ENCODE data around the gene WDR19. TPM values are rescaled to one million over a fixed set of nuclear protein-coding genes. Genes with fewer than 3 reads are reported as not detected.

The WDR19 gene
- total RNA-seq, 1 experiment from 2014 or later: 7.1 TPM

DNA sequence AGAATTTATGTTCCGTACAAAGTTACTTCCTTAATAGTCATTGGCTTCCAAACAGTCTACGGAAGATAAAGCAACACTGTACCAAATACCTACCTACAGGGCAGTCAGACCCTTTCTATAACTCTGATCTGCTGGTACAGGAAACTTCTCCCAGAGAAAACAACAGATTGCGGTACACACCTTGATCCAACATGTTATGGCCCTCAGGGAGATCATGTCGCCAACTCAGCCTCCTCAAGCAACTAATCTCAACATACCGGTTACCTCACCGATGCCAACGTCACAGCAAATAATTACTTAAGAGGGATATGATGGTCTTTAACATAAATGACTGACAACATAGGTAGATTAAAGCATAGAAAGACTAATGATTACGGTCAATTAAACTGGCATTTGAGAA is 113.5 kb downstream of the WDR19 start:
- Histone ChIP-seq H3K27me3 (ENCODE audit: control insufficient read depth, insufficient read depth, low read length) (no peaks in the 10 kb centered on the region), H3K4me3 (ENCODE audit: insufficient read depth, low read depth, low read length) (no peak overlapping the region), H3K36me3 (replicated peaks; ENCODE audit: control insufficient read depth, insufficient read depth, low read length) (peaks cover 12% of the 10 kb centered on the region)
- no peak for DNase-seq

DNA sequence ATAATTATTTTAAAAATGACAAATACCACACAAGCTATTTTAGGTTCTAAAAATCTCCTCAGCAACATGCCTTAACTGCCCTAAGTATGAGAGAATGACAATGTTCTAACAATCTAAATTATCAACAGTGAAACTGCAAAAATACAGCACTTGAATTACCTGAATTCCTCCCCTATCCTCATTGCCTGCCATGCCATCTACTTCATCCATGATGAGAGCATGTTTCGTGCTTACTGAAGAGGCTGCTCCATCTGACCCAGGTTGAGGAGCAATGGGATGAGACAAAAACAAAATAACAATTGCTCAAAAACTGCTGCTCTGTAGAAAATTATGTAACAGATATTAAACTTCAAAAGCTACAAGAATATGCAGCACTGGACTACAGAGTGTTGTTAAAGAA is 120.6 kb downstream of the WDR19 start:
- peaks cover 9% of the 10 kb centered on the region for H3K36me3 ChIP-seq (replicated peaks; ENCODE audit: control insufficient read depth, insufficient read depth, low read length)
- no peaks in the 10 kb centered on the region for H3K27me3 ChIP-seq (ENCODE audit: control insufficient read depth, insufficient read depth, low read length)
- no peak overlapping the region for H3K4me3 ChIP-seq (ENCODE audit: insufficient read depth, low read depth, low read length)
- DNase-seq: no peak

DNA sequence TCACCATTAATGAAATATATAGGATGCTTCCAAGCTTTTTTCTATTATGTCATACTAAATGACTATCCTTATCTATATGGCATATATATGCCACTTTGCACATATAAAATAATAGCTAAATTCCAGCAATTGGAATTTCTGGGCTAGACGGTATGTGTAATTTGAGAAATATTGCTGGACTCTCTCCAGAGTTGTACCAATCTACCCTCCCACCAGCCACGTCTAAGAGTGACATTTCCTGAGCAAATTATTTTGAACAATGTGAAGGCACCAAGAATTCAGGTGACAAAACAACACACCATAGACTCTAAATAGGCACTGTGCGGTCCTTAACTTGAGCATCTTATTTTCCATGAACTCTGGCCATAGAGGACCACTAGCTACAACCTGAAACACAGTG is 121.5 kb downstream of the WDR19 start:
- DNase-seq: no peak
- Histone ChIP-seq H3K36me3 (replicated peaks; ENCODE audit: control insufficient read depth, insufficient read depth, low read length) (peaks cover 16% of the 10 kb centered on the region), H3K27me3 (ENCODE audit: control insufficient read depth, insufficient read depth, low read length) (no peaks in the 10 kb centered on the region), H3K4me3 (ENCODE audit: insufficient read depth, low read depth, low read length) (no peak overlapping the region)

DNA sequence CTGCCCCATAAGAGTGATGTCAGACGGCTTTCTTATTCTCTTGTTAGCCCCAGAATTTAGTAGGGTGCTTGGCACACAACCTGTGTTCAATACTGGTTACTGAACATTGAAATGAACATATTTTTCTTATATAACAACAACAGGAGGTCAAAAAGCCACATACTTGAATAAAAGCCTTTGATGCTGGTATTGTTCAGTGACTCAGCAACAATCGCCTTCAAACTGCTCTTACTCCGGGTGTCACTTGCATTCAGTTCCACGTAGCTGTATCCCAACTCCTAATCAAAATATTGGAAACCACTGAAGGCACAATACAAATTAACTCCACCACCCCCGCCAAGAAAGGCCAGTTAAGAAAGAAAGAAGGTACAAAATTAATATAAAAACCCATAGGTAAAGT is 122.3 kb downstream of the WDR19 start:
- H3K4me3 ChIP-seq (ENCODE audit: insufficient read depth, low read depth, low read length): no peak overlapping the region
- H3K36me3 ChIP-seq (replicated peaks; ENCODE audit: control insufficient read depth, insufficient read depth, low read length): peaks cover 16% of the 10 kb centered on the region
- H3K27me3 ChIP-seq (ENCODE audit: control insufficient read depth, insufficient read depth, low read length): no peaks in the 10 kb centered on the region
- DNase-seq: no peak

DNA sequence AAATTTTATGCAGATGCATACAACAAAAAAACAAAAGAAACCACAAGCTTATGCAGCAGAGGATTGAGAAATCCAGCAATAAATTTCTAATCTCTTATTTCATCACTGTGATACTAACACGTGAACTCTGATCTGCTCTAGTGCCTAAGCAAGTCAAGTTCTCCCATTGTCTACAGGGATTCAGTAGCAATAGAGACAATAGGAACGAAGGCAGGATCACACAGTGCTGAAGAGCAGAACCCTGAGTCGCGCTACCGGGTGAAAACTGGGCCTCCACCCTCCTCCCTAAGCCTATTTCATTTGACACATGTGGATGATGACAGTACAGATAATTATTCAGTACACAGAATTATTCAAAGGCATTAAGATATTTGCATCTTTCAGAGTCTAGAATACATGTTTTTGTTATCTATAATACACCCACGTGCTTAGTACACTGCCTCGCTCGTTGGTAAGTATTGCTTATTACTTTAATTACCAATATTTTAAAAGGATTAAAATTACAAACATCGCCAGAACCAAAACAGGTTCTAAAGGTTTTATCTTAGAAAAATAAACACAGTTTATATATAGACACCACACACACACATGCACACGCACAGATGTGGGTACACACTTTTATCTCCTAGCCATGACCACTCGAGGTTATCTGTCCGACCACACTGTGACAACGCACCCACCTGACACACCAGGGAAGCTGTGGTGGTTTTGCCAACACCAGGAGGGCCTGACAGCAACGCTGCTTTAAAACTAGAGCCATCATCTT is 123.8 kb downstream of the WDR19 start:
- no peak for DNase-seq
- Histone ChIP-seq H3K36me3 (replicated peaks; ENCODE audit: control insufficient read depth, insufficient read depth, low read length) (peaks cover 11% of the 10 kb centered on the region), H3K4me3 (ENCODE audit: insufficient read depth, low read depth, low read length) (no peak overlapping the region), H3K27me3 (ENCODE audit: control insufficient read depth, insufficient read depth, low read length) (no peaks in the 10 kb centered on the region)

DNA sequence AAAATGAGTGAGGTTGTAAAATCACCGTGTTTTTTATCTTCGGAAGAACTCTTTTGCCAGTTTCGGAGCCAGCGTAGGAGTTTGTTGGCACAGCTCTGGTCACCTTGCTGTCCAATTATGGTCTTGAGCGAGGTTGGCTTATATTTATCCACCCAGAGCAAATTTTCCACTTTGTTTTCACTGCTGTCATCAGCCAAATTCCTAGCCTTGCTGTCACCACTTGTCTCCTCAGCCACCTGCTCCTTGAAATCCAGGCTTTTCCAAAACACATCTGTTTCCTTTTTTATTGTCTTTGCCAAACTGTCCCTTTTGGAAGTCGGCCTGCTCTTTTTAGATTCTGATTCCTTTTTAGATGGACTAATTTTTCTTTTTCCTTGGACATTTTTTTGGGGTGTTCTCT is 126.3 kb downstream of the WDR19 start:
- Histone ChIP-seq H3K27me3 (ENCODE audit: control insufficient read depth, insufficient read depth, low read length) (no peaks in the 10 kb centered on the region), H3K36me3 (replicated peaks; ENCODE audit: control insufficient read depth, insufficient read depth, low read length) (peaks cover 13% of the 10 kb centered on the region)

DNA sequence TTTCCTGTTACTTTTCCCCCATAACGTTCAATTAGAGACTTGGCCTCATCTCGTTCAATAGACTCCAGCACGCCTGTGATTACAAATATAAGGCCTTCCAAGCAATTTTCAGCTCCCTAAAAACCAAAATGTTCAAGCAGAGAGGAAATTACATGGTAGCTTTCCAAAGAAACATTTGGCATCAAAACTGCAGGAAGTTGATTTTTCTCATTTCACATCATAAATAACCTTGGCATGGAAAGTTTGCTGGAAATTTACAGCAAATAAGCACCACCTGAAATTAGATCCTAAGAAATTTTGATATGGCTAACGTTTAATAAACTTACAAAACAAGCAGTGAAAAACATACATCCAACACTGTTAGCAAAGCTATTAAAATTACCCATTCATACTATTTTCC is 130.5 kb downstream of the WDR19 start:
- Histone ChIP-seq H3K36me3 (replicated peaks; ENCODE audit: control insufficient read depth, insufficient read depth, low read length) (peaks cover 11% of the 10 kb centered on the region), H3K27me3 (ENCODE audit: control insufficient read depth, insufficient read depth, low read length) (no peaks in the 10 kb centered on the region), H3K4me3 (ENCODE audit: insufficient read depth, low read depth, low read length) (no peak overlapping the region)
- DNase-seq: no peak

More for the DNA sequence above, 126.3 kb downstream of the WDR19 start:
- no peak overlapping the region for H3K4me3 ChIP-seq (ENCODE audit: insufficient read depth, low read depth, low read length)
- no peak for DNase-seq

DNA sequence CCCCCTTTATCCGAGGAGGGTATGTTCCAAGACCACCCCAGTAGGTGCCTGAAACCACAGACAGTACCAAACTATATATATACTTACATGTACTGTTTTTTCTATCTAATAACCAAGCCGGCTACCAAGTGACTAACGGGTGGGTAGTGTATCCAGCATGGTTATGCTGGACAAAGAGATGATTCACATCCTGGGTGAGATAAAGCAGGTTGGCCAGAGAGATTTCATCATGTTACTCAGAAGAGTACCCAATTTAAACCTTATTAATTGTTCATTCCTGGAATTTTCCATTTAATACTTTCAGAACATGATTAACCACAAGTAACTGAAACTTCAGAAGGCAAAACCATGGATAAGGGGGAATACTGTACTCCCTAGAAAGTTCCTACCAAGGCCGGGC is 137.3 kb downstream of the WDR19 start:
- Histone ChIP-seq H3K4me3 (ENCODE audit: insufficient read depth, low read depth, low read length) (no peak overlapping the region), H3K27me3 (ENCODE audit: control insufficient read depth, insufficient read depth, low read length) (no peaks in the 10 kb centered on the region), H3K36me3 (replicated peaks; ENCODE audit: control insufficient read depth, insufficient read depth, low read length) (peaks cover 2% of the 10 kb centered on the region)
- DNase-seq: no peak

DNA sequence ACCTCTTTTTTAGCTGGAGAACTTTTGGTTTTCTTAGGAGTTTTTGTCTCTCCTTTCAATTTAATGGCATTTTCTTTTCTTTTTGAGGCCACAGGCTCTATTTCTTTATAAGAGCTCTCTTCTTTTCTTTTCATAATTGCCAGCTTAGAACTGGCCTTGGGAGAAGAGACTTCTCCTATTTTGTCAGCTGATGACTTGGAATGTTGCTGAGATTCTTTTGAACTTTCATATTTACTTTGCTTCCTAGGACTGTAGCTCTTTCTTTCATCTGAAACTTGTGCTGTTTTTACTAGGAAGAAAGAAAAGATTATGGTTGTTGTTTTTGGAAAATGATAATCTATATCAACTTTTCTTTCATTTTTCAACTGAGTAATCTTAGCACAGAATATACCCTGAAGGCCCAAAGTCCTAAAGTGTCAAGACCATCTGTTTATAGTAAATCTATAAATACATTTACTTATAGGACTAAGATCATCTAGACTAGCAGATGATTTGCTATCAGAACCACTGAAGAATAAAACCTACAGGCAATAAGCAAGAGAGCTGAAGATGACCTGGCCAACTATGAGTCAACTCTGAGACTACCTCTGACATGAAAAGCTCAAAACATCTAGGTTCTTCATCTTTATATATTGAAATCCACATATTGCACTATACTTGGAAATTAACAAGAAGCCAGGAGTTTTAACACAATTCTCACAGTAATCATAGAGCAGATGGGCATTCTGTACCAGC is 138.2 kb downstream of the WDR19 start:
- Histone ChIP-seq H3K36me3 (replicated peaks; ENCODE audit: control insufficient read depth, insufficient read depth, low read length) (peaks cover 2% of the 10 kb centered on the region), H3K4me3 (ENCODE audit: insufficient read depth, low read depth, low read length) (no peak overlapping the region), H3K27me3 (ENCODE audit: control insufficient read depth, insufficient read depth, low read length) (no peaks in the 10 kb centered on the region)
- no peak for DNase-seq

DNA sequence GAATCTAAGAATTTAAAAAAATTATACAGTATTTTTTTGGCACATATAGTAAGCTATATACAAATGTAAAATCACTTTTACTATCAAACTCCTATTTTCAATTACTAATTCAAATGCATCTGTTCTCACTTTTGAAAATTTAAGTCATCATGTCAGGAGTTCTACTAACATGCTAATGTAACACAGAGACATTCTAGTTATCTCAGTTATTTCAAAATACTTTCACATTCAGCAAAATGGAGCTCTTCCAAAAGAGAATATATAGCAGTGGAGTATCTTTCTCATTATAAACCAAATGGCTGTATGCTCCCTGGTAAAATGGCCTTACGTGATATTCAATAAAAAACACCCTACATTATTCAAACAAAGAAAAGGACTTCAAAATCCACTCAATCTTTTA is 141.5 kb downstream of the WDR19 start:
- peaks cover 3% of the 10 kb centered on the region for H3K36me3 ChIP-seq (replicated peaks; ENCODE audit: control insufficient read depth, insufficient read depth, low read length)
- no peak for DNase-seq
- H3K4me3 ChIP-seq (ENCODE audit: insufficient read depth, low read depth, low read length): no peak overlapping the region
- H3K27me3 ChIP-seq (ENCODE audit: control insufficient read depth, insufficient read depth, low read length): no peaks in the 10 kb centered on the region

DNA sequence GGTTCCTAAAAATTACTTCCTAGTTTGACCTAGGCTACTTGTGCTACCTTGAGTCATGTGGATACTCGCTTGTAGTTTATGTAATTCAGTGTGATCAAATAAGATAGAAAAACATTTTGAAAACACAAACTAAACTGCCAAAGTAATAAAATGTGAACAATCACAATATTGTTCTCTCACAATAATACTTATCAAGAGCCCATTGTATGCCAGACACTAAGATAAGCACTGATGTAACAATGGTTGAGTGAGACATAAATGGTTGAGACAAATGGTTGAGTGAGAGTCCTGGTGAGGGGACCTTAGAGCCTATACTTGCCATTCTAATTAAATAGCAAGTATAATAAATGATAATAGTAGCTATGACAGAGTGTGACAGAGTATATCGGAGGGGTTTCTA is 142.1 kb downstream of the WDR19 start:
- no peak for DNase-seq
- H3K27me3 ChIP-seq (ENCODE audit: control insufficient read depth, insufficient read depth, low read length): no peaks in the 10 kb centered on the region
- H3K4me3 ChIP-seq (ENCODE audit: insufficient read depth, low read depth, low read length): no peak overlapping the region
- peaks cover 3% of the 10 kb centered on the region for H3K36me3 ChIP-seq (replicated peaks; ENCODE audit: control insufficient read depth, insufficient read depth, low read length)

DNA sequence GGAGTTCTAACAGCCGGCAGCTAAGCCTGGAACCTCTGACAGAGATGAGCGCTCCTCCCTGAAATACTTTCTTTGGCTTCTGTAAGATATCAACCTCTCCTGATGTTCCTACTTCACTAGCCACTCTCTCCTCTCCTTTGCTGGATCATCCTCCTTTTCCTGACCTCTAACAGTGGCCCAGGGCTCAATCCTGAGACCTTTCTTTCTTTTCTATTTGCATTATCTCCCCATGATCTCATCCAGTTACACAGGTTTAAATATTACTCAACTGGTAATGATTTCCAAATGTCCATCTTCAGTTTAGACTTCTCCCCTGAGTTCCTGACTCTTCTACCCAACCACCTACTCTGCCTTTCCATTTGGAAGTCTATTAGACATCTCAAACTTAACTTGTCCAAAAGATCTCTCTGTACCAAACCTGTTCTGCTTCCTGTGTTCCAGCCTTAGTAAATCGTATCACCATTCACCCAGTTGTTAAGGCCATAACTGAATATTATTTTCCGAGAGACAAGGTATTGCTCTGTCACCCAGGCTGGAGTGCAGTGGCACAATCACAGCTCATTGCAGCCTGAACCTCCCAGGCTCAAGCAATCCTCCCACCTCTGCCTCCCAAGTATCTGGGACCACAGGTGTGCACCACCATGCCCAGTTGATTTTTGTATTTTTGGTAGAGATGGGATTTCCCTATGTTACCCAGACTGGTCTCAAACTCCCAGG is 142.7 kb downstream of the WDR19 start:
- H3K27me3 ChIP-seq (ENCODE audit: control insufficient read depth, insufficient read depth, low read length): no peaks in the 10 kb centered on the region
- H3K4me3 ChIP-seq (ENCODE audit: insufficient read depth, low read depth, low read length): no peak overlapping the region
- DNase-seq: no peak
- H3K36me3 ChIP-seq (replicated peaks; ENCODE audit: control insufficient read depth, insufficient read depth, low read length): peaks cover 3% of the 10 kb centered on the region

DNA sequence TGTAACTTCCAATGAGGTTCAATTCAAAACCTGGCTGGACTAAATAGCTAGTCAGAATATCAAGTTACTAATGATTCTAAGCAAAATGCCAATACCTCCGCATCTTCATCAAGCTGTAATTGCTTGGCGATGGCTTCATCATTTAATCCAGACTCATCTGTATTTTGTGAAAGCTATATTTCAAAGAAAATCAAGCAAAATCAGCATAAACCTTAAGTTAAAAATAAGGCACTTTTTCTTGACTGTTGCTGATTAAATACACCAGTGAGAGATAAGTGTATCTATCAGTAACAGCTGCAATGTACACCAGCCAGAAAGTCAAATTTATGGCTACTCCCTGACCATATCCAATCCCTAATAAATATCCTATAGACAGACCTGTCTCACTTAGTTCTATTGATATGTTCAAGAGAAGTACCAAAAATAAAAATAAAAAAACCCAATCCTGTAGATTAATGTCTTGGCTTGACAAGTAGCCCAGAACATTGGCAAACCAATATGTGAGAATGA is 144.2 kb downstream of the WDR19 start:
- no peaks in the 10 kb centered on the region for H3K27me3 ChIP-seq (ENCODE audit: control insufficient read depth, insufficient read depth, low read length)
- H3K4me3 ChIP-seq (ENCODE audit: insufficient read depth, low read depth, low read length): no peak overlapping the region
- DNase-seq: no peak
- H3K36me3 ChIP-seq (replicated peaks; ENCODE audit: control insufficient read depth, insufficient read depth, low read length): peaks cover 1% of the 10 kb centered on the region

DNA sequence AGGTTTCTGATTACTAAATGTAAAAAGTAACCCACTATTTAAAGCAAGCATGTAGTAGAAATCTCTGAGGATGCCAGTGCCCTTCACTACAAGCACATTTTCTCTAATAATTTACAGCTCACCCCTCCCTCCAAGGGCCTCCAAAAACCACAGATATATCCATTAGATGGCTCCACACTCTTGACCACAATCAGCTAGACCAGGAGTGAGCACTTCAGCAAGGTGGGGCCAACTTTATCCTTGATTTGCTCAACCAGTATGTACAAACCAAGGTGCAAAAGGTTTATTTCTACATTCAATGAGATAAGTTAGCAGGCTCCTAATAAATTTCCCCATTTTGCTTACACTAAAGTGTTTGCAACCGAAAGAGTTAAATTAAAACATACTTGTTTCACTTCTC is 148.0 kb downstream of the WDR19 start:
- no peak for DNase-seq
- Histone ChIP-seq H3K4me3 (ENCODE audit: insufficient read depth, low read depth, low read length) (no peak overlapping the region), H3K27me3 (ENCODE audit: control insufficient read depth, insufficient read depth, low read length) (no peaks in the 10 kb centered on the region), H3K36me3 (replicated peaks; ENCODE audit: control insufficient read depth, insufficient read depth, low read length) (peaks cover 1% of the 10 kb centered on the region)

DNA sequence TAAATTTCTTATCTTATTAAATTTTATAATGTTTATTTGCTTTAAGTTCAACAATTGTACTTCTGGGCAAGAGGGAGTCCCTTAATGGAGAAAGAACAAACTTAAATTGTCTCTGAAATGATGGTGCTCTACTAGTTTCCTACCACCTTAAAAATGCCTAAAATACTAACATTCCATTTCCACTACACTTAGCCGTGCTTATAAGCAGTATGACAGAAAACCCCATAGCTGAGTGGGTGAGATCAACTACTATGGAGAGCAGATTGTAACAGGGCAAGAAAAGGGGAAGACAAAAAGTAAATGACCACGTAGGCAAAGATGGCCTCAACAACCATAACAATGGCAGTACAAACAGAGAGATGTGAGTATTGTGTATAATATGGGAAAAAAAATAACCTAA is 148.9 kb downstream of the WDR19 start:
- DNase-seq: no peak
- no peak overlapping the region for H3K4me3 ChIP-seq (ENCODE audit: insufficient read depth, low read depth, low read length)
- H3K36me3 ChIP-seq (replicated peaks; ENCODE audit: control insufficient read depth, insufficient read depth, low read length): peaks cover 1% of the 10 kb centered on the region
- H3K27me3 ChIP-seq (ENCODE audit: control insufficient read depth, insufficient read depth, low read length): no peaks in the 10 kb centered on the region
